B cell (primary cell): ENCODE measurements around the gene CADM1. TPM values are rescaled to one million over a fixed set of nuclear protein-coding genes. Genes with fewer than 3 reads are reported as not detected.

Source experiments
- ATAC-seq: fragments of 200-7000 bp; cut with Tn5 transposase; one replicate; pipeline ENCODE4 v1.10.0; 2021; ENCODE audit warnings: low read depth, mild to moderate bottlenecking, moderate number of reproducible peaks, moderate library complexity
- CTCF ChIA-PET: fragments of 350-600 bp; sonication (Branson Sonifier 250); formaldehyde crosslinking; loops from one replicate; lab custom pipeline; 2021; ENCODE audit warnings: antibody characterized with exemption, inconsistent platforms; lab: Charles Lee
- POLR2A ChIA-PET: fragments of 350-600 bp; sonication (Branson Sonifier 250); formaldehyde crosslinking; loops from one replicate; lab custom pipeline; 2021; ENCODE audit warnings: antibody characterized with exemption; lab: Charles Lee
- DNase-seq: peaks from one replicate; pipeline ENCODE4 v3.0.0; 2013
- H2AFZ ChIP-seq: 2 replicates; pipeline ENCODE4 v1.6.1; 2012; ENCODE audit warnings: mild to moderate bottlenecking, low read depth, low read length; ENCODE audit not compliant: insufficient read depth, poor library complexity, severe bottlenecking
- H3K27ac ChIP-seq, 2 donors: 1 replicate in 1 of 2; 2 replicates in 1 of 2; pipeline ENCODE4 v1.5.1; 2012 to 2013; ENCODE audit warnings: low read length in 2 of 2, mild to moderate bottlenecking in 2 of 2, moderate library complexity in 1 of 2
- H3K27me3 ChIP-seq, 4 experiments: fragments of 200-600 bp in 1 of 4; sonication (generic) in 1 of 4; replicated peaks in 1 of 4; 1 replicate in 2 of 4; 2 replicates in 2 of 4; pipeline versions ENCODE4 v1.6.1 to v1.7.0; 2013 to 2016; ENCODE audit warnings: low read length in 3 of 4, mild to moderate bottlenecking in 2 of 4, mixed read lengths in 1 of 4, moderate library complexity in 1 of 4; ENCODE audit not compliant: insufficient read depth in 4 of 4, control insufficient read depth in 3 of 4; ENCODE audit errors: control extremely low read depth in 1 of 4
- H3K36me3 ChIP-seq, 2 experiments: replicated peaks in 1 of 2; 1 replicate in 1 of 2; 2 replicates in 1 of 2; pipeline versions ENCODE4 v1.6.1 to v1.7.1; 2013; ENCODE audit warnings: low read length in 1 of 2; ENCODE audit not compliant: insufficient read depth in 2 of 2, control insufficient read depth in 1 of 2; ENCODE audit errors: control extremely low read depth in 1 of 2, extremely low read depth in 1 of 2
- H3K4me1 ChIP-seq, 2 donors: fragments of 200-600 bp in 1 of 2; sonication (generic) in 1 of 2; 1 replicate in 1 of 2; 2 replicates in 1 of 2; pipeline versions ENCODE4 v1.5.1 to v1.6.1; 2013 to 2017; ENCODE audit warnings: low read length in 2 of 2; ENCODE audit not compliant: control insufficient read depth in 2 of 2, insufficient read depth in 2 of 2
- H3K4me2 ChIP-seq: replicated peaks from 2 replicates; pipeline ENCODE3; 2012; ENCODE audit warnings: mild to moderate bottlenecking, low read depth, low read length; ENCODE audit not compliant: poor library complexity, severe bottlenecking
- H3K4me3 ChIP-seq, 5 experiments: fragments of 200-600 bp in 1 of 5; sonication (generic) in 1 of 5; 1 replicate in 3 of 5; 2 replicates in 2 of 5; pipeline versions ENCODE4 v1.5.1 to v1.7.0; 2011 to 2016; ENCODE audit warnings: low read length in 4 of 5, mild to moderate bottlenecking in 4 of 5, low read depth in 2 of 5, control low read depth in 1 of 5, moderate library complexity in 1 of 5; ENCODE audit not compliant: insufficient read depth in 1 of 5; ENCODE audit errors: control extremely low read depth in 1 of 5, extremely low read depth in 1 of 5
- H3K79me2 ChIP-seq: fragments of 200-600 bp; sonication (generic); one replicate; pipeline ENCODE4 v1.6.0; 2016; ENCODE audit warnings: low read length; ENCODE audit not compliant: control insufficient read depth, insufficient read depth
- H3K9ac ChIP-seq: fragments of 200-600 bp; sonication (generic); 2 replicates; pipeline ENCODE4 v1.6.1; 2017; ENCODE audit warnings: mild to moderate bottlenecking, low read length, moderate library complexity
- H3K9me3 ChIP-seq, 3 donors: one replicate each; pipeline versions ENCODE4 v1.6.1 to v1.7.1; 2013; ENCODE audit warnings: low read length in 2 of 3; ENCODE audit not compliant: control insufficient read depth in 2 of 3, insufficient read depth in 1 of 3; ENCODE audit errors: control extremely low read depth in 1 of 3
- H4K20me1 ChIP-seq: 2 replicates; pipeline ENCODE4 v1.6.0; 2012; ENCODE audit warnings: mild to moderate bottlenecking, low read length; ENCODE audit not compliant: insufficient read depth, control insufficient read depth, poor library complexity, severe bottlenecking
- H3K27ac Mint-ChIP-seq: one replicate; pipeline ENCODE4 v1.8.0; 2021; ENCODE audit warnings: mixed read lengths
- H3K27me3 Mint-ChIP-seq: one replicate; pipeline ENCODE4 v1.8.0; 2021; ENCODE audit warnings: mixed read lengths
- H3K4me1 Mint-ChIP-seq: one replicate; pipeline ENCODE4 v1.8.0; 2021; ENCODE audit warnings: mixed read lengths
- H3K4me3 Mint-ChIP-seq: one replicate; pipeline ENCODE4 v1.8.0; 2021; ENCODE audit warnings: mixed read lengths
- H3K9me3 Mint-ChIP-seq: one replicate; pipeline ENCODE4 v1.8.0; 2022; ENCODE audit warnings: mixed read lengths; ENCODE audit not compliant: insufficient read depth
- CTCF ChIP-seq: fragments of 200-600 bp; IDR thresholded peaks from one replicate; pipeline ENCODE4 v1.8.0; 2022; ENCODE audit warnings: antibody characterized with exemption, mild to moderate bottlenecking
- EZH2 ChIP-seq: IDR thresholded peaks from 2 replicates; pipeline ENCODE4 v1.6.1; 2012; ENCODE audit warnings: borderline replicate concordance, low read depth, mild to moderate bottlenecking, moderate library complexity, low read length; ENCODE audit not compliant: insufficient read depth, poor library complexity, severe bottlenecking
- WGBS: methylation state at CpG from one replicate; pipeline ENCODE4 v1.1.5; 2013; ENCODE audit warnings: missing lambda C conversion rate; ENCODE audit not compliant: insufficient coverage; 5-methylcytosine and 5-hydroxymethylcytosine counted together
- intact Hi-C: fragments of 100-400 bp; cut with micrococcal nuclease; formaldehyde crosslinking; loops from one replicate; pipeline ENCODE4 v1.10.0; 2022
- polyA plus RNA-seq: library from polyadenylated mRNA; depleted of rRNA; stranded (reverse); fragments of >200 nt; gene quantifications from 2 replicates; pipeline ENCODE4 v1.2.3, GENCODE V29; 2012
- total RNA-seq, 2 donors: library from RNA; stranded (reverse); fragments of 120-200 nt in 1 of 2; gene quantifications; 1 replicate in 1 of 2; 2 replicates in 1 of 2; pipeline versions ENCODE4 v1.2.3 to v1.2.4, GENCODE V29; 2013 to 2022

The CADM1 gene
- total and polyA plus RNA-seq, 2 donors (not counting 1 experiment from before 2014, with no cell fraction given) = 0.43 to 0.49 TPM

GRCh38 chr11:115473167-115473566, 31.0 kb downstream of the CADM1 start:
- H3K79me2 ChIP-seq = no peaks in the 10 kb centered on the region
- ChIA-PET POLR2A (no interaction called here), CTCF (no interaction called here)
- Mint-ChIP-seq H3K27ac (no peak overlapping the region), H3K27me3 (peaks cover 11% of the 10 kb centered on the region), H3K4me3 (no peak overlapping the region), H3K4me1 (peaks cover 2% of the 10 kb centered on the region), H3K9me3 (no peaks in the 10 kb centered on the region)
- no peak overlapping the region for H3K4me2 ChIP-seq
- ATAC-seq = no peak
- H3K4me3 ChIP-seq = no peak overlapping the region
- H3K9me3 ChIP-seq = no peaks in the 10 kb centered on the region
- no peak for DNase-seq
- no peaks in the 10 kb centered on the region for H3K36me3 ChIP-seq
- 94% methylated on average over 4 of the region's 8 CpGs for WGBS
- no peaks in the 10 kb centered on the region for H3K4me1 ChIP-seq
- no peak overlapping the region for H3K27ac ChIP-seq
- H2AFZ ChIP-seq = no peak overlapping the region
- intact Hi-C loops = no loop called here
- no peak for TF ChIP-seq CTCF
- no peak overlapping the region for H3K9ac ChIP-seq
- no peaks in the 10 kb centered on the region for H4K20me1 ChIP-seq
- H3K27me3 ChIP-seq = no peaks in the 10 kb centered on the region

- no peak overlapping the region for H3K27ac ChIP-seq
- CTCF ChIA-PET = no interaction called here
Observed at GRCh38 chr11:115471367-115471766, 32.8 kb downstream of the CADM1 start.

More at GRCh38 chr11:115471367-115471766, 32.8 kb downstream of the CADM1 start:
- POLR2A ChIA-PET = no interaction called here
- ATAC-seq = no peak
- Histone ChIP-seq H3K4me2 (no peak overlapping the region), H3K79me2 (no peaks in the 10 kb centered on the region), H3K9me3 (no peaks in the 10 kb centered on the region), H3K36me3 (no peaks in the 10 kb centered on the region), H2AFZ (no peak overlapping the region), H3K4me3 (no peak overlapping the region), H3K9ac (no peak overlapping the region), H4K20me1 (no peaks in the 10 kb centered on the region), H3K27me3 (no peaks in the 10 kb centered on the region), H3K4me1 (no peaks in the 10 kb centered on the region)
- DNase-seq = no peak
- Mint-ChIP-seq H3K4me3 (no peak overlapping the region), H3K27ac (no peak overlapping the region), H3K4me1 (peaks cover 2% of the 10 kb centered on the region), H3K27me3 (peaks cover 3% of the 10 kb centered on the region), H3K9me3 (no peaks in the 10 kb centered on the region)
- 79% methylated on average over 2 of the region's 3 CpGs for WGBS
- intact Hi-C loops = no loop called here
- TF ChIP-seq EZH2 (no peak), CTCF (no peak)
